Measurements from ENCODE around the gene HEPH. TPM values are rescaled to one million over a fixed set of nuclear protein-coding genes. Genes with fewer than 3 reads are reported as not detected.

Gene HEPH
- total and polyA plus RNA-seq, 2 experiments from 2014 or later: 10.1 to 64.7 TPM

- TF ChIP-seq, protein P1, sequence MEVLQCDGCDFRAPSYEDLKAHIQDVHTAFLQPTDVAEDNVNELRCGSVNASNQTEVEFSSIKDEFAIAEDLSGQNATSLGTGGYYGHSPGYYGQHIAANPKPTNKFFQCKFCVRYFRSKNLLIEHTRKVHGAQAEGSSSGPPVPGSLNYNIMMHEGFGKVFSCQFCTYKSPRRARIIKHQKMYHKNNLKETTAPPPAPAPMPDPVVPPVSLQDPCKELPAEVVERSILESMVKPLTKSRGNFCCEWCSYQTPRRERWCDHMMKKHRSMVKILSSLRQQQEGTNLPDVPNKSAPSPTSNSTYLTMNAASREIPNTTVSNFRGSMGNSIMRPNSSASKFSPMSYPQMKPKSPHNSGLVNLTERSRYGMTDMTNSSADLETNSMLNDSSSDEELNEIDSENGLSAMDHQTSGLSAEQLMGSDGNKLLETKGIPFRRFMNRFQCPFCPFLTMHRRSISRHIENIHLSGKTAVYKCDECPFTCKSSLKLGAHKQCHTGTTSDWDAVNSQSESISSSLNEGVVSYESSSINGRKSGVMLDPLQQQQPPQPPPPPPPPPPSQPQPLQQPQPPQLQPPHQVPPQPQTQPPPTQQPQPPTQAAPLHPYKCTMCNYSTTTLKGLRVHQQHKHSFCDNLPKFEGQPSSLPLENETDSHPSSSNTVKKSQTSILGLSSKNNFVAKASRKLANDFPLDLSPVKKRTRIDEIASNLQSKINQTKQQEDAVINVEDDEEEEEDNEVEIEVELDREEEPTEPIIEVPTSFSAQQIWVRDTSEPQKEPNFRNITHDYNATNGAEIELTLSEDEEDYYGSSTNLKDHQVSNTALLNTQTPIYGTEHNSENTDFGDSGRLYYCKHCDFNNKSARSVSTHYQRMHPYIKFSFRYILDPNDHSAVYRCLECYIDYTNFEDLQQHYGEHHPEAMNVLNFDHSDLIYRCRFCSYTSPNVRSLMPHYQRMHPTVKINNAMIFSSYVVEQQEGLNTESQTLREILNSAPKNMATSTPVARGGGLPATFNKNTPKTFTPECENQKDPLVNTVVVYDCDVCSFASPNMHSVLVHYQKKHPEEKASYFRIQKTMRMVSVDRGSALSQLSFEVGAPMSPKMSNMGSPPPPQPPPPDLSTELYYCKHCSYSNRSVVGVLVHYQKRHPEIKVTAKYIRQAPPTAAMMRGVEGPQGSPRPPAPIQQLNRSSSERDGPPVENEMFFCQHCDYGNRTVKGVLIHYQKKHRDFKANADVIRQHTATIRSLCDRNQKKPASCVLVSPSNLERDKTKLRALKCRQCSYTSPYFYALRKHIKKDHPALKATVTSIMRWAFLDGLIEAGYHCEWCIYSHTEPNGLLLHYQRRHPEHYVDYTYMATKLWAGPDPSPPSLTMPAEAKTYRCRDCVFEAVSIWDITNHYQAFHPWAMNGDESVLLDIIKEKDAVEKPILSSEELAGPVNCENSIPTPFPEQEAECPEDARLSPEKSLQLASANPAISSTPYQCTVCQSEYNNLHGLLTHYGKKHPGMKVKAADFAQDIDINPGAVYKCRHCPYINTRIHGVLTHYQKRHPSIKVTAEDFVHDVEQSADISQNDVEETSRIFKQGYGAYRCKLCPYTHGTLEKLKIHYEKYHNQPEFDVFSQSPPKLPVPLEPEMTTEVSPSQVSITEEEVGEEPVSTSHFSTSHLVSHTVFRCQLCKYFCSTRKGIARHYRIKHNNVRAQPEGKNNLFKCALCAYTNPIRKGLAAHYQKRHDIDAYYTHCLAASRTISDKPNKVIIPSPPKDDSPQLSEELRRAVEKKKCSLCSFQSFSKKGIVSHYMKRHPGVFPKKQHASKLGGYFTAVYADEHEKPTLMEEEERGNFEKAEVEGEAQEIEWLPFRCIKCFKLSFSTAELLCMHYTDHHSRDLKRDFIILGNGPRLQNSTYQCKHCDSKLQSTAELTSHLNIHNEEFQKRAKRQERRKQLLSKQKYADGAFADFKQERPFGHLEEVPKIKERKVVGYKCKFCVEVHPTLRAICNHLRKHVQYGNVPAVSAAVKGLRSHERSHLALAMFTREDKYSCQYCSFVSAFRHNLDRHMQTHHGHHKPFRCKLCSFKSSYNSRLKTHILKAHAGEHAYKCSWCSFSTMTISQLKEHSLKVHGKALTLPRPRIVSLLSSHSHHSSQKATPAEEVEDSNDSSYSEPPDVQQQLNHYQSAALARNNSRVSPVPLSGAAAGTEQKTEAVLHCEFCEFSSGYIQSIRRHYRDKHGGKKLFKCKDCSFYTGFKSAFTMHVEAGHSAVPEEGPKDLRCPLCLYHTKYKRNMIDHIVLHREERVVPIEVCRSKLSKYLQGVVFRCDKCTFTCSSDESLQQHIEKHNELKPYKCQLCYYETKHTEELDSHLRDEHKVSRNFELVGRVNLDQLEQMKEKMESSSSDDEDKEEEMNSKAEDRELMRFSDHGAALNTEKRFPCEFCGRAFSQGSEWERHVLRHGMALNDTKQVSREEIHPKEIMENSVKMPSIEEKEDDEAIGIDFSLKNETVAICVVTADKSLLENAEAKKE (CRISPR knock-in tag; IDR thresholded peaks at IDR 0.05): no peak
- TF ChIP-seq ZNF331 (CRISPR knock-in tag; IDR thresholded peaks at IDR 0.05; ENCODE audit: low read depth): no peak
- TF ChIP-seq, protein P2, sequence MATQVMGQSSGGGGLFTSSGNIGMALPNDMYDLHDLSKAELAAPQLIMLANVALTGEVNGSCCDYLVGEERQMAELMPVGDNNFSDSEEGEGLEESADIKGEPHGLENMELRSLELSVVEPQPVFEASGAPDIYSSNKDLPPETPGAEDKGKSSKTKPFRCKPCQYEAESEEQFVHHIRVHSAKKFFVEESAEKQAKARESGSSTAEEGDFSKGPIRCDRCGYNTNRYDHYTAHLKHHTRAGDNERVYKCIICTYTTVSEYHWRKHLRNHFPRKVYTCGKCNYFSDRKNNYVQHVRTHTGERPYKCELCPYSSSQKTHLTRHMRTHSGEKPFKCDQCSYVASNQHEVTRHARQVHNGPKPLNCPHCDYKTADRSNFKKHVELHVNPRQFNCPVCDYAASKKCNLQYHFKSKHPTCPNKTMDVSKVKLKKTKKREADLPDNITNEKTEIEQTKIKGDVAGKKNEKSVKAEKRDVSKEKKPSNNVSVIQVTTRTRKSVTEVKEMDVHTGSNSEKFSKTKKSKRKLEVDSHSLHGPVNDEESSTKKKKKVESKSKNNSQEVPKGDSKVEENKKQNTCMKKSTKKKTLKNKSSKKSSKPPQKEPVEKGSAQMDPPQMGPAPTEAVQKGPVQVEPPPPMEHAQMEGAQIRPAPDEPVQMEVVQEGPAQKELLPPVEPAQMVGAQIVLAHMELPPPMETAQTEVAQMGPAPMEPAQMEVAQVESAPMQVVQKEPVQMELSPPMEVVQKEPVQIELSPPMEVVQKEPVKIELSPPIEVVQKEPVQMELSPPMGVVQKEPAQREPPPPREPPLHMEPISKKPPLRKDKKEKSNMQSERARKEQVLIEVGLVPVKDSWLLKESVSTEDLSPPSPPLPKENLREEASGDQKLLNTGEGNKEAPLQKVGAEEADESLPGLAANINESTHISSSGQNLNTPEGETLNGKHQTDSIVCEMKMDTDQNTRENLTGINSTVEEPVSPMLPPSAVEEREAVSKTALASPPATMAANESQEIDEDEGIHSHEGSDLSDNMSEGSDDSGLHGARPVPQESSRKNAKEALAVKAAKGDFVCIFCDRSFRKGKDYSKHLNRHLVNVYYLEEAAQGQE (IDR thresholded peaks at IDR 0.05; ENCODE audit: unreplicated experiment): no peak
Observed at GRCh38 chrX:66203114-66203513, 39.1 kb downstream of the HEPH start (continued).

- Mint-ChIP-seq H3K27ac (no peak overlapping the region), H3K27me3 (ENCODE audit: insufficient read depth, low read depth, poor library complexity) (no peaks in the 10 kb centered on the region), H3K4me3 (no peak overlapping the region), H3K36me3 (ENCODE audit: low read depth) (peaks cover 29% of the 10 kb centered on the region), H3K4me1 (no peaks in the 10 kb centered on the region), H3K9me3 (peaks cover 15% of the 10 kb centered on the region)
- H4K20me1 ChIP-seq (replicated peaks; ENCODE audit: insufficient read depth): no peaks in the 10 kb centered on the region
- no peak overlapping the region for H3K4me3 ChIP-seq
- H3K36me3 ChIP-seq (ENCODE audit: insufficient read depth): no peaks in the 10 kb centered on the region
- no peaks in the 10 kb centered on the region for H3K9me2 ChIP-seq (ENCODE audit: insufficient read depth)
- H3K4me2 ChIP-seq: no peak overlapping the region
- ATAC-seq (no peak), DNase-seq (ENCODE audit: low spot score) (no peak)
- H3K4me1 ChIP-seq (ENCODE audit: insufficient read depth): no peaks in the 10 kb centered on the region
- no peaks in the 10 kb centered on the region for H3F3A ChIP-seq (replicated peaks; ENCODE audit: low read depth)
- H3K27me3 ChIP-seq (ENCODE audit: insufficient read depth): no peaks in the 10 kb centered on the region
- no peak overlapping the region for H3K27ac ChIP-seq (ENCODE audit: low read depth)
- H3K79me2 ChIP-seq (replicated peaks; ENCODE audit: insufficient read depth): no peaks in the 10 kb centered on the region
- H2AFZ ChIP-seq: no peak overlapping the region
- TF ChIP-seq CREB1 (CRISPR knock-in tag; IDR thresholded peaks at IDR 0.05; ENCODE audit: low read depth): no peak
- TF ChIP-seq, protein P1 (CRISPR knock-in tag; IDR thresholded peaks at IDR 0.05): no peak
- no peak for TF ChIP-seq EZH2phosphoT487 (IDR thresholded peaks at IDR 0.05; ENCODE audit: unreplicated experiment)
- TF ChIP-seq JUNB (IDR thresholded peaks at IDR 0.05; ENCODE audit: unreplicated experiment): no peak
Observed at GRCh38 chrX:66221856-66222255, 57.8 kb downstream of the HEPH start.
